H9 (cell line): ENCODE measurements around the gene STX16. TPM values are rescaled to one million over a fixed set of nuclear protein-coding genes. Genes with fewer than 3 reads are reported as not detected.

Experiments used
- DNase-seq: peaks from one replicate; pipeline ENCODE4 v3.0.0-alpha.2; 2017
- H2AFZ ChIP-seq: one replicate; pipeline ENCODE4 v1.6.1; 2013; ENCODE audit warnings: mild to moderate bottlenecking, low read length, control low read depth, moderate library complexity
- H2AK5ac ChIP-seq: 2 replicates; pipeline ENCODE4 v1.6.1; 2013; ENCODE audit warnings: low read length, control low read depth, mixed read lengths; ENCODE audit not compliant: insufficient read length
- H2BK120ac ChIP-seq: one replicate; pipeline ENCODE4 v1.6.1; 2013; ENCODE audit warnings: low read depth, mild to moderate bottlenecking, low read length, control low read depth, inconsistent platforms; ENCODE audit not compliant: poor library complexity, severe bottlenecking
- H2BK12ac ChIP-seq: 2 replicates; pipeline ENCODE4 v1.6.1; 2013; ENCODE audit warnings: low read length, control low read depth, mixed read lengths, low read depth; ENCODE audit not compliant: insufficient read length
- H2BK15ac ChIP-seq: 2 replicates; pipeline ENCODE4 v1.6.1; 2013; ENCODE audit warnings: low read depth, low read length, control low read depth
- H2BK20ac ChIP-seq: one replicate; pipeline ENCODE4 v1.6.1; 2013; ENCODE audit warnings: low read depth, mild to moderate bottlenecking, low read length, control low read depth, inconsistent platforms; ENCODE audit not compliant: poor library complexity, severe bottlenecking
- H2BK5ac ChIP-seq: 2 replicates; pipeline ENCODE4 v1.6.1; 2013; ENCODE audit warnings: low read length, control low read depth, mixed read lengths; ENCODE audit not compliant: insufficient read length
- H3K14ac ChIP-seq: 2 replicates; pipeline ENCODE4 v1.6.1; 2013; ENCODE audit warnings: low read length, control low read depth; ENCODE audit not compliant: insufficient read depth
- H3K18ac ChIP-seq: 2 replicates; pipeline ENCODE4 v1.6.1; 2013; ENCODE audit warnings: low read depth, mild to moderate bottlenecking, mixed read lengths, low read length, control low read depth; ENCODE audit not compliant: insufficient read length
- H3K23ac ChIP-seq: 2 replicates; pipeline ENCODE4 v1.6.1; 2013; ENCODE audit warnings: low read length, control low read depth, mixed read lengths, low read depth; ENCODE audit not compliant: insufficient read length
- H3K23me2 ChIP-seq: 2 replicates; pipeline ENCODE4 v1.6.1; 2013; ENCODE audit warnings: low read depth, mild to moderate bottlenecking, mixed read lengths, low read length, control low read depth; ENCODE audit not compliant: insufficient read length, poor library complexity, severe bottlenecking
- H3K27ac ChIP-seq: 2 replicates; pipeline ENCODE4 v1.5.1; 2013; ENCODE audit warnings: low read length, control low read depth, mixed read lengths, low read depth; ENCODE audit not compliant: insufficient read length
- H3K27me3 ChIP-seq: 2 replicates; pipeline ENCODE4 v1.6.1; 2013; ENCODE audit warnings: low read length, control low read depth, inconsistent platforms; ENCODE audit not compliant: insufficient read depth
- H3K4ac ChIP-seq: 2 replicates; pipeline ENCODE4 v1.6.1; 2013; ENCODE audit warnings: low read depth, mild to moderate bottlenecking, control low read depth, inconsistent platforms, low read length, moderate library complexity
- H3K4me1 ChIP-seq: 2 replicates; pipeline ENCODE4 v1.6.1; 2013; ENCODE audit warnings: low read length, control low read depth, inconsistent platforms; ENCODE audit not compliant: insufficient read depth
- H3K4me2 ChIP-seq: 2 replicates; pipeline ENCODE4 v1.6.1; 2013; ENCODE audit warnings: low read length, control low read depth, mixed read lengths; ENCODE audit not compliant: insufficient read length, insufficient read depth
- H3K56ac ChIP-seq: 2 replicates; pipeline ENCODE4 v1.6.1; 2013; ENCODE audit warnings: low read depth, mild to moderate bottlenecking, mixed read lengths, low read length, control low read depth; ENCODE audit not compliant: insufficient read length
- H3K79me1 ChIP-seq: 2 replicates; pipeline ENCODE4 v1.6.1; 2013; ENCODE audit warnings: low read depth, mild to moderate bottlenecking, moderate library complexity, low read length, control low read depth, inconsistent platforms; ENCODE audit not compliant: insufficient read depth, poor library complexity, severe bottlenecking
- H3K79me2 ChIP-seq: 2 replicates; pipeline ENCODE4 v1.6.1; 2013; ENCODE audit warnings: low read length, control low read depth, inconsistent platforms; ENCODE audit not compliant: insufficient read depth
- H3K9ac ChIP-seq: 2 replicates; pipeline ENCODE4 v1.6.1; 2013; ENCODE audit warnings: low read length, control low read depth, mixed read lengths; ENCODE audit not compliant: insufficient read length; ENCODE audit errors: extremely low read depth
- H3K9me3 ChIP-seq: one replicate; pipeline ENCODE4 v1.6.1; 2013; ENCODE audit warnings: low read depth, low read length, inconsistent platforms; ENCODE audit not compliant: control insufficient read depth
- H3T11ph ChIP-seq: one replicate; pipeline ENCODE4 v1.6.1; 2013; ENCODE audit warnings: mild to moderate bottlenecking, low read length, control low read depth, inconsistent platforms
- H4K20me1 ChIP-seq: one replicate; pipeline ENCODE4 v1.6.1; 2013; ENCODE audit not compliant: control insufficient read depth, insufficient read length, insufficient read depth
- H4K5ac ChIP-seq: 2 replicates; pipeline ENCODE4 v1.6.1; 2013; ENCODE audit warnings: low read depth, mild to moderate bottlenecking, mixed read lengths, low read length, control low read depth; ENCODE audit not compliant: insufficient read length
- H4K8ac ChIP-seq: replicated peaks from 2 replicates; pipeline ENCODE4 v1.6.1; 2013; ENCODE audit warnings: low read length, control low read depth, mixed read lengths, low read depth; ENCODE audit not compliant: insufficient read length
- H4K91ac ChIP-seq: 2 replicates; pipeline ENCODE4 v1.6.1; 2013; ENCODE audit warnings: low read depth, mild to moderate bottlenecking, moderate library complexity, mixed read lengths, low read length, control low read depth; ENCODE audit not compliant: insufficient read length
- H3K27ac Mint-ChIP-seq, 3 experiments: 2 replicates in 2 of 3; 3 replicates in 1 of 3; pipeline ENCODE4 v1.8.0; 2020 to 2021; ENCODE audit warnings: mixed read lengths in 3 of 3, mild to moderate bottlenecking in 1 of 3, moderate library complexity in 1 of 3
- H3K27me3 Mint-ChIP-seq: 2 replicates; pipeline ENCODE4 v1.8.0; 2021; ENCODE audit warnings: low read depth, mild to moderate bottlenecking, moderate library complexity, mixed read lengths
- H3K36me3 Mint-ChIP-seq, 3 experiments: 2 replicates in 2 of 3; 3 replicates in 1 of 3; pipeline ENCODE4 v1.8.0; 2020 to 2021; ENCODE audit warnings: low read depth in 3 of 3, mixed read lengths in 3 of 3; ENCODE audit not compliant: insufficient read depth in 1 of 3
- H3K4me1 Mint-ChIP-seq, 2 experiments: 2 replicates each; pipeline ENCODE4 v1.8.0; 2020; ENCODE audit warnings: mixed read lengths in 2 of 2
- H3K4me3 Mint-ChIP-seq, 2 experiments: 2 replicates in 1 of 2; 3 replicates in 1 of 2; pipeline ENCODE4 v1.8.0; 2020 to 2021; ENCODE audit warnings: mild to moderate bottlenecking in 2 of 2, mixed read lengths in 2 of 2, moderate library complexity in 1 of 2
- H3K9me3 Mint-ChIP-seq, 2 experiments: 2 replicates in 1 of 2; 3 replicates in 1 of 2; pipeline ENCODE4 v1.8.0; 2020; ENCODE audit warnings: mild to moderate bottlenecking in 2 of 2, mixed read lengths in 2 of 2, moderate library complexity in 1 of 2
- CTCF ChIP-seq: fragments of 200-600 bp; sonication (generic); conservative IDR thresholded peaks from 3 replicates; pipeline ENCODE4 v1.8.0; 2021; ENCODE audit warnings: antibody characterized with exemption, mild to moderate bottlenecking
- WGBS: extraction: QIAGEN DNeasy Blood & Tissue Kit; methylation state at CpG from one replicate; pipeline ENCODE4 v1.1.7; 2013; ENCODE audit warnings: missing lambda C conversion rate, low lambda C conversion rate, mixed read lengths; ENCODE audit not compliant: insufficient read length; ENCODE audit errors: extremely low coverage; 5-methylcytosine and 5-hydroxymethylcytosine counted together
- total RNA-seq: library from RNA; stranded (reverse); gene quantifications from 2 replicates; pipeline ENCODE4 v1.2.1, GENCODE V29; 2021

STX16 gene
- total RNA-seq, 1 experiment from 2014 or later: 87.8 TPM

- Histone ChIP-seq H2BK15ac (no peak overlapping the region), H4K5ac (peak overlapping the region; percentile 50), H3K27ac (no peak overlapping the region), H3K4me1 (no peaks in the 10 kb centered on the region; the same call in 1 of the 2 replicates), H3K14ac (no peak overlapping the region), H2AFZ (no peak overlapping the region), H3K23ac (no peak overlapping the region), H2BK12ac (no peak overlapping the region), H2BK120ac (no peak overlapping the region), H3K79me2 (peaks cover 2% of the 10 kb centered on the region; the same call in 1 of the 2 replicates), H3K79me1 (no peaks in the 10 kb centered on the region), H3K27me3 (no peaks in the 10 kb centered on the region), H3K9ac (no peak overlapping the region), H4K91ac (no peak overlapping the region), H3K4me2 (no peak overlapping the region), H4K20me1 (no peaks in the 10 kb centered on the region), H3T11ph (no peak overlapping the region), H3K18ac (peak overlapping the region; percentile 19), H3K23me2 (no peaks in the 10 kb centered on the region), H3K4ac (no peak overlapping the region), H2BK5ac (no peak overlapping the region), H2BK20ac (no peak overlapping the region), H3K9me3 (no peaks in the 10 kb centered on the region), H4K8ac (no peak overlapping the region), H2AK5ac (no peak overlapping the region), H3K56ac (no peak overlapping the region)
- Mint-ChIP-seq H3K9me3 (no peaks in the 10 kb centered on the region), H3K27me3 (no peaks in the 10 kb centered on the region), H3K4me1 (peaks cover 14 to 23% of the 10 kb centered on the region in 2 experiments), H3K36me3 (peaks cover 5 to 22% (median 8%) of the 10 kb centered on the region in 3 experiments; a peak in 6 of 7 replicates), H3K4me3 (no peak overlapping the region), H3K27ac (no peak overlapping the region)
- DNase-seq: peak; percentile 38
- no CpG with 5 or more reads among the region's 9 CpGs for WGBS
- no peak for TF ChIP-seq CTCF
These were observed 44.1 kb downstream of the STX16 start for GRCh38 chr20:58695084-58695722.
